HCT116 (cell line): Measurements from ENCODE around the gene COPB1. TPM values are rescaled to one million over a fixed set of nuclear protein-coding genes. Genes with fewer than 3 reads are reported as not detected.

Source experiments
- ATAC-seq: fragments of 200-7000 bp; cut with Tn5 transposase; 2 replicates; pipeline ENCODE4 v1.9.1; 2020; ENCODE audit warnings: mild to moderate bottlenecking, moderate library complexity
- BruUV-seq: library from RNA; stranded (reverse); fragments of 400-500 nt; replicated peaks from 2 replicates; lab custom pipeline; 2021; lab: Mats Ljungman, UMichigan
- CTCF ChIA-PET: fragments of 300-600 bp; sonication (Branson Sonifier 250); formaldehyde crosslinking; loops from one replicate; lab custom pipeline; 2021; ENCODE audit warnings: antibody characterized with exemption; lab: Charles Lee
- POLR2A ChIA-PET: fragments of 300-600, 350-600 bp; sonication (Branson Sonifier 250); formaldehyde crosslinking; loops from one replicate; lab custom pipeline; 2021; ENCODE audit warnings: antibody characterized with exemption; lab: Charles Lee
- RAD21 ChIA-PET, 2 experiments: fragments of 300-600 bp; sonication (Branson Sonifier 250); formaldehyde crosslinking; loops; one replicate each; lab custom pipeline; 2023; ENCODE audit warnings: low total read pairs in 2 of 2; ENCODE audit not compliant: uncharacterized antibody in 2 of 2, unreplicated experiment in 2 of 2, low non-redundant PET in 1 of 2; lab: Charles Lee
- DNase-seq: peaks from one replicate; pipeline ENCODE4 v3.0.0-alpha.2; 2010; ENCODE audit warnings: low read depth, low spot score
- H2AFZ ChIP-seq: fragments of 200-600 bp; shearing (Covaris generic), sonication (generic); 2 replicates; pipeline ENCODE4 v1.6.1; 2017; ENCODE audit warnings: low read depth, mixed run types, mixed read lengths, antibody characterized with exemption, low read length; ENCODE audit not compliant: poor library complexity, severe bottlenecking
- H3K27ac ChIP-seq: 2 replicates; pipeline ENCODE4 v1.5.1; 2012; ENCODE audit warnings: low read depth, low read length
- H3K27me3 ChIP-seq: fragments of 200-600 bp; sonication (generic); 2 replicates; pipeline ENCODE4 v1.6.1; 2016; ENCODE audit warnings: mixed run types, low read length, mixed read lengths; ENCODE audit not compliant: insufficient read depth
- H3K36me3 ChIP-seq, 2 experiments: fragments of 200-500 bp in 1 of 2; fragments of 200-600 bp in 1 of 2; sonication (Bioruptor generic) in 1 of 2; sonication (generic) in 1 of 2; 2 replicates each; pipeline versions ENCODE4 v1.5.1 to v1.6.1; 2014 to 2016; ENCODE audit warnings: low read length in 2 of 2, inconsistent platforms in 1 of 2, mixed read lengths in 1 of 2, mixed run types in 1 of 2; ENCODE audit not compliant: insufficient read depth in 2 of 2, control insufficient read depth in 1 of 2
- H3K4me1 ChIP-seq, 2 experiments: fragments of 200-600 bp in 1 of 2; sonication (generic) in 1 of 2; 2 replicates each; pipeline versions ENCODE4 v1.5.1 to v1.6.1; 2012 to 2017; ENCODE audit warnings: low read length in 2 of 2, inconsistent platforms in 1 of 2, mild to moderate bottlenecking in 1 of 2, mixed read lengths in 1 of 2, mixed run types in 1 of 2, moderate library complexity in 1 of 2; ENCODE audit not compliant: insufficient read depth in 2 of 2, control insufficient read depth in 1 of 2
- H3K4me2 ChIP-seq: fragments of 200-600 bp; sonication (generic); 2 replicates; pipeline ENCODE4 v1.6.1; 2017; ENCODE audit warnings: mixed run types, low read length, mixed read lengths
- H3K4me3 ChIP-seq, 2 experiments: fragments of 200-600 bp in 1 of 2; sonication (generic) in 1 of 2; replicated peaks in 1 of 2; 2 replicates each; pipeline ENCODE4 v1.5.1; 2011 to 2016; ENCODE audit warnings: low read length in 2 of 2, control low read depth in 1 of 2, low read depth in 1 of 2, mild to moderate bottlenecking in 1 of 2, mixed read lengths in 1 of 2, mixed run types in 1 of 2
- H3K79me2 ChIP-seq: fragments of 200-600 bp; sonication (generic); 2 replicates; pipeline ENCODE4 v1.6.1; 2017; ENCODE audit warnings: mild to moderate bottlenecking, mixed run types, low read length, moderate library complexity, mixed read lengths; ENCODE audit not compliant: insufficient read depth
- H3K9ac ChIP-seq: fragments of 200-600 bp; sonication (generic); 2 replicates; pipeline ENCODE4 v1.6.1; 2016; ENCODE audit warnings: low read length, mixed read lengths
- H3K9me2 ChIP-seq: fragments of 200-600 bp; sonication (generic), shearing (Covaris generic); 2 replicates; pipeline ENCODE4 v1.6.1; 2017; ENCODE audit warnings: mixed run types, mild to moderate bottlenecking, moderate library complexity; ENCODE audit not compliant: insufficient read depth
- H3K9me3 ChIP-seq, 2 experiments: fragments of 200-500 bp in 1 of 2; fragments of 200-600 bp in 1 of 2; sonication (Bioruptor generic) in 1 of 2; sonication (generic) in 1 of 2; 2 replicates each; pipeline ENCODE4 v1.6.1; 2014 to 2017; ENCODE audit warnings: low read length in 2 of 2, mixed read lengths in 2 of 2, inconsistent platforms in 1 of 2, low read depth in 1 of 2, mild to moderate bottlenecking in 1 of 2, mixed run types in 1 of 2, moderate library complexity in 1 of 2; ENCODE audit not compliant: control insufficient read depth in 1 of 2, insufficient read depth in 1 of 2
- H4K20me1 ChIP-seq: fragments of 200-600 bp; sonication (generic), shearing (Covaris generic); 2 replicates; pipeline ENCODE4 v1.6.1; 2017; ENCODE audit warnings: mixed run types, mild to moderate bottlenecking, moderate library complexity; ENCODE audit not compliant: insufficient read depth
- CEBPB ChIP-seq: IDR thresholded peaks from 2 replicates; pipeline ENCODE4 v1.6.1; 2012; ENCODE audit warnings: low read depth
- CTCF ChIP-seq, 3 experiments: fragments of 200-600 bp in 1 of 3; sonication (generic) in 1 of 3; IDR thresholded peaks in 2 of 3; conservative IDR thresholded peaks in 1 of 3; 2 replicates each; pipeline ENCODE4 v1.5.1; 2012 to 2017; ENCODE audit warnings: low read depth in 2 of 3, low read length in 2 of 3, antibody characterized with exemption in 1 of 3, borderline replicate concordance in 1 of 3, control low read depth in 1 of 3, mild to moderate bottlenecking in 1 of 3, mixed read lengths in 1 of 3, mixed run types in 1 of 3, moderate library complexity in 1 of 3; ENCODE audit not compliant: insufficient read depth in 1 of 3
- EZH2 ChIP-seq: fragments of 200-600 bp; sonication (generic); IDR thresholded peaks from 2 replicates; pipeline ENCODE4 v1.6.1; 2017; ENCODE audit warnings: antibody characterized with exemption, mixed run types
- EZH2phosphoT487 ChIP-seq: fragments of 200-600 bp; IDR thresholded peaks from 2 replicates; pipeline ENCODE4 v1.6.1; 2018; ENCODE audit warnings: antibody characterized with exemption, borderline replicate concordance
- JUND ChIP-seq: IDR thresholded peaks from 2 replicates; pipeline ENCODE4 v1.6.1; 2012
- POLR2A ChIP-seq: IDR thresholded peaks from 2 replicates; pipeline ENCODE4 v1.7.0; 2011; ENCODE audit warnings: borderline replicate concordance; ENCODE audit not compliant: insufficient read depth, insufficient read length; ENCODE audit errors: extremely low read depth
- RAD21 ChIP-seq: IDR thresholded peaks from 2 replicates; pipeline ENCODE4 v1.6.1; 2012; ENCODE audit warnings: low read depth, mild to moderate bottlenecking
- YY1 ChIP-seq: IDR thresholded peaks from 2 replicates; pipeline ENCODE4 v1.6.1; 2011; ENCODE audit warnings: low read length, low read depth, moderate library complexity, mild to moderate bottlenecking; ENCODE audit not compliant: insufficient replicate concordance; ENCODE audit errors: extremely low read depth
- intact Hi-C: fragments of 100-400 bp; cut with micrococcal nuclease; formaldehyde crosslinking; loops from 2 replicates; pipeline ENCODE4 v1.10.0; 2022
- total RNA-seq: library from RNA; stranded (reverse); gene quantifications from one replicate; pipeline ENCODE4 v1.2.1, GENCODE V29; 2021; ENCODE audit not compliant: unreplicated experiment
- TF ChIP-seq, protein P1 (sequence below): IDR thresholded peaks from 2 replicates; pipeline ENCODE4 v1.6.1; 2012; ENCODE audit warnings: low read depth

Gene COPB1
- total RNA-seq, 1 experiment from 2014 or later, result 95.5 TPM

GRCh38 chr11:14454861-14455632 is 44.6 kb downstream of the COPB1 start:
- ATAC-seq (peak; percentile 63), DNase-seq (no peak)
- Histone ChIP-seq H3K27me3 (no peaks in the 10 kb centered on the region), H3K9me2 (no peaks in the 10 kb centered on the region), H3K36me3 (peaks cover 4 to 20% of the 10 kb centered on the region in 2 experiments), H3K9me3 (no peaks in the 10 kb centered on the region), H4K20me1 (no peaks in the 10 kb centered on the region), H3K4me2 (no peak overlapping the region), H3K79me2 (no peaks in the 10 kb centered on the region), H3K9ac (no peak overlapping the region), H3K4me3 (no peak overlapping the region), H2AFZ (no peak overlapping the region), H3K27ac (no peak overlapping the region), H3K4me1 (no peaks in the 10 kb centered on the region)
- ChIA-PET RAD21 (interaction anchor here (0.6 to 2.2 kb wide), 3 partner anchors 98 to 155 kb away, joined by 3 to 19 read pairs (median 18); no protein-coding TSS in a partner anchor), POLR2A (interaction anchor here (0.6 to 1.6 kb wide), 3 partner anchors 10 to 155 kb away, joined by 5 to 7 read pairs (median 6); no protein-coding TSS in a partner anchor), CTCF (interaction anchor here (0.6 to 4.8 kb wide), 28 partner anchors 9 to 1864 kb away, joined by 3 to 71 read pairs (median 4); no protein-coding TSS in a partner anchor)
- peak; percentile 28; the same call in 1 of the 2 replicates for TF ChIP-seq CEBPB
- peak; percentile 51 to 80 (median 57); a peak in 5 of 6 replicates for TF ChIP-seq CTCF (IDR thresholded peaks at IDR 0.05 in 2 of 3, conservative IDR thresholded peaks at IDR 0.05 in 1 of 3; ENCODE audit: borderline replicate concordance in 1 of 3, insufficient read depth in 1 of 3, low read depth in 2 of 3, low read length in 2 of 3)
- TF ChIP-seq RAD21, result peak; percentile 58
- TF ChIP-seq EZH2, result no peak
- intact Hi-C loops, result loop anchor here (1.0 kb wide), 1 partner anchor 155 kb away; no protein-coding TSS in a partner anchor
- BruUV-seq, result TSS peak; percentile 16

GRCh38 chr11:14451825-14452224 is 47.8 kb downstream of the COPB1 start:
- BruUV-seq, result no TSS peak
- no peaks in the 10 kb centered on the region for H4K20me1 ChIP-seq
- H3K79me2 ChIP-seq, result no peaks in the 10 kb centered on the region
- intact Hi-C loops, result no loop called here
- no peak overlapping the region for H2AFZ ChIP-seq
- no peak overlapping the region for H3K27ac ChIP-seq
- H3K27me3 ChIP-seq, result no peaks in the 10 kb centered on the region
- no peaks in the 10 kb centered on the region for H3K9me2 ChIP-seq
- DNase-seq, result no peak
- ATAC-seq, result no peak
- H3K4me3 ChIP-seq, result no peak overlapping the region
- no peak overlapping the region for H3K9ac ChIP-seq
- ChIA-PET RAD21 (no interaction called here), CTCF (interaction anchor here (1.0 kb wide), 1 partner anchor 33 kb away, joined by 3 read pairs; no protein-coding TSS in a partner anchor), POLR2A (no interaction called here)
- H3K36me3 ChIP-seq, result peaks cover 0 to 3% of the 10 kb centered on the region in 2 experiments; a peak in 2 of 4 replicates
- no peaks in the 10 kb centered on the region for H3K9me3 ChIP-seq
- no peaks in the 10 kb centered on the region for H3K4me1 ChIP-seq
- H3K4me2 ChIP-seq, result no peak overlapping the region
- TF ChIP-seq EZH2phosphoT487 (no peak), JUND (no peak), YY1 (no peak), POLR2A (no peak)
- TF ChIP-seq, protein P1, sequence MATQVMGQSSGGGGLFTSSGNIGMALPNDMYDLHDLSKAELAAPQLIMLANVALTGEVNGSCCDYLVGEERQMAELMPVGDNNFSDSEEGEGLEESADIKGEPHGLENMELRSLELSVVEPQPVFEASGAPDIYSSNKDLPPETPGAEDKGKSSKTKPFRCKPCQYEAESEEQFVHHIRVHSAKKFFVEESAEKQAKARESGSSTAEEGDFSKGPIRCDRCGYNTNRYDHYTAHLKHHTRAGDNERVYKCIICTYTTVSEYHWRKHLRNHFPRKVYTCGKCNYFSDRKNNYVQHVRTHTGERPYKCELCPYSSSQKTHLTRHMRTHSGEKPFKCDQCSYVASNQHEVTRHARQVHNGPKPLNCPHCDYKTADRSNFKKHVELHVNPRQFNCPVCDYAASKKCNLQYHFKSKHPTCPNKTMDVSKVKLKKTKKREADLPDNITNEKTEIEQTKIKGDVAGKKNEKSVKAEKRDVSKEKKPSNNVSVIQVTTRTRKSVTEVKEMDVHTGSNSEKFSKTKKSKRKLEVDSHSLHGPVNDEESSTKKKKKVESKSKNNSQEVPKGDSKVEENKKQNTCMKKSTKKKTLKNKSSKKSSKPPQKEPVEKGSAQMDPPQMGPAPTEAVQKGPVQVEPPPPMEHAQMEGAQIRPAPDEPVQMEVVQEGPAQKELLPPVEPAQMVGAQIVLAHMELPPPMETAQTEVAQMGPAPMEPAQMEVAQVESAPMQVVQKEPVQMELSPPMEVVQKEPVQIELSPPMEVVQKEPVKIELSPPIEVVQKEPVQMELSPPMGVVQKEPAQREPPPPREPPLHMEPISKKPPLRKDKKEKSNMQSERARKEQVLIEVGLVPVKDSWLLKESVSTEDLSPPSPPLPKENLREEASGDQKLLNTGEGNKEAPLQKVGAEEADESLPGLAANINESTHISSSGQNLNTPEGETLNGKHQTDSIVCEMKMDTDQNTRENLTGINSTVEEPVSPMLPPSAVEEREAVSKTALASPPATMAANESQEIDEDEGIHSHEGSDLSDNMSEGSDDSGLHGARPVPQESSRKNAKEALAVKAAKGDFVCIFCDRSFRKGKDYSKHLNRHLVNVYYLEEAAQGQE, result no peak
